Erythroblast (primary cell): ENCODE data around the gene RAP1A.

Experiments used
- GATA1 ChIP-seq: IDR thresholded peaks from 2 replicates; pipeline ENCODE4 v1.6.1; 2011; ENCODE audit warnings: low read depth, mild to moderate bottlenecking, control low read depth, low read length, moderate library complexity
- POLR2A ChIP-seq: IDR thresholded peaks from 2 replicates; pipeline ENCODE4 v1.6.1; 2011; ENCODE audit warnings: mild to moderate bottlenecking, low read length

DNA sequence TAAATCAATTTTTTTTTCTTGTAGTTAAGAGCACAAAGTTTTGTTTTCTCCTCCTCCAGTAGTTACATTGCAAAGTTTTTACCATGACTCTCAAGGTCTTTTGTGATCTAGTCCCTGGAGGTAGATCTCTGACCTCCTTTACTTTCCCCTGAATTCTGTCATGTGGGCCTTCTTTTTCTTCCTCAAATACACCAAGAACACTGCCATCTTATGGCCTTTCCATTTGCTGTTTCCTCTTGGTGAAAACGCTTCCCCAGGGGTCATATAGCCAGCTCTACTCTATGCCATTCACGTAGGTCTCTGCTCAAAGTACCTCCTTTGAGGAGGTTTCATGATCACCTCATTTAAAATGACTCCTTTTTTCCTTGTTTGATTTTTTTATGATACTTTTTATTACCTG, 138.8 kb downstream of the RAP1A start:
- TF ChIP-seq POLR2A (no peak), GATA1 (no peak)
